GM12878 (cell line): ENCODE measurements around the gene DDX56. TPM values are rescaled to one million over a fixed set of nuclear protein-coding genes. Genes with fewer than 3 reads are reported as not detected.

Experiments
- ATAC-seq: fragments of 200-7000 bp; cut with Tn5 transposase; 3 replicates; pipeline ENCODE4 v1.9.1; 2020; ENCODE audit warnings: mild to moderate bottlenecking, moderate library complexity
- BruUV-seq: library from RNA; stranded (reverse); fragments of 400-500 nt; replicated peaks from 2 replicates; lab custom pipeline; 2021; lab: Mats Ljungman, UMichigan
- CTCF ChIA-PET: fragments of 300-600 bp; sonication (Branson Sonifier 250); formaldehyde crosslinking; extraction: SDS; loops from one replicate; lab custom pipeline; 2021; ENCODE audit warnings: inconsistent platforms; lab: Yijun Ruan, JAX
- POLR2A ChIA-PET: fragments of 350-600 bp; formaldehyde crosslinking; extraction: SDS; loops from one replicate; lab custom pipeline; 2021; ENCODE audit warnings: inconsistent platforms; lab: Charles Lee
- RAD21 ChIA-PET: fragments of 300-600 bp; sonication (Branson Sonifier 250); formaldehyde crosslinking; loops from one replicate; lab custom pipeline; 2023; ENCODE audit warnings: antibody characterized with exemption; ENCODE audit not compliant: unreplicated experiment; lab: Charles Lee
- SMC1A ChIA-PET: fragments of 300-600 bp; sonication (Branson Sonifier 250); formaldehyde crosslinking; loops from one replicate; lab custom pipeline; 2023; ENCODE audit not compliant: unreplicated experiment, uncharacterized antibody; lab: Charles Lee
- DNase-seq: peaks from one replicate; pipeline ENCODE4 v3.0.0-alpha.2; 2011; ENCODE audit warnings: low read depth, low spot score
- FAIRE-seq: peaks from 3 replicates; lab custom pipeline; 2011; peaks lifted over from hg19 to GRCh38; lab: Jason Lieb, UNC
- H2AFZ ChIP-seq: 2 replicates; pipeline ENCODE4 v1.6.0; 2011; ENCODE audit warnings: low read depth, low read length, control low read depth; ENCODE audit not compliant: control insufficient read depth
- H3K27ac ChIP-seq: 2 replicates; pipeline ENCODE4 v1.5.1; 2011; ENCODE audit warnings: control low read depth; ENCODE audit not compliant: control insufficient read depth, insufficient read depth
- H3K27me3 ChIP-seq, 2 experiments: replicated peaks in 1 of 2; 2 replicates each; pipeline versions ENCODE4 v1.6.0 to v1.6.1; 2011; ENCODE audit warnings: low read length in 1 of 2; ENCODE audit not compliant: control insufficient read depth in 2 of 2, insufficient read depth in 2 of 2
- H3K36me3 ChIP-seq, 2 experiments: 2 replicates each; pipeline ENCODE4 v1.5.1; 2011; ENCODE audit warnings: low read length in 1 of 2; ENCODE audit not compliant: control insufficient read depth in 2 of 2, insufficient read depth in 2 of 2
- H3K4me1 ChIP-seq: 2 replicates; pipeline ENCODE4 v1.6.1; 2011; ENCODE audit warnings: mild to moderate bottlenecking, low read length, moderate library complexity, mixed read lengths; ENCODE audit not compliant: control insufficient read depth, insufficient read depth
- H3K4me2 ChIP-seq: 2 replicates; pipeline ENCODE4 v1.6.0; 2011; ENCODE audit warnings: control low read depth; ENCODE audit not compliant: control insufficient read depth, insufficient read depth
- H3K4me3 ChIP-seq: fragments of 200-600 bp; sonication (generic); 2 replicates; pipeline ENCODE4 v1.5.1; 2016
- H3K79me2 ChIP-seq: 2 replicates; pipeline ENCODE4 v1.6.0; 2011; ENCODE audit warnings: low read length; ENCODE audit not compliant: control insufficient read depth, insufficient read depth
- H3K9ac ChIP-seq: 2 replicates; pipeline ENCODE4 v1.8.0; 2011; ENCODE audit warnings: low read length, control low read depth, mixed read lengths; ENCODE audit not compliant: control insufficient read depth, insufficient read depth
- H3K9me3 ChIP-seq: replicated peaks from 3 replicates; pipeline ENCODE4 v1.5.1; 2011; ENCODE audit warnings: mild to moderate bottlenecking, low read length; ENCODE audit not compliant: control insufficient read depth, insufficient read depth
- H4K20me1 ChIP-seq: 2 replicates; pipeline ENCODE4 v1.6.0; 2011; ENCODE audit not compliant: control insufficient read depth, insufficient read depth
- CEBPB ChIP-seq, 2 experiments: fragments of 150-350 bp in 1 of 2; IDR thresholded peaks; 2 replicates each; pipeline ENCODE4 v1.6.1; 2012 to 2014; ENCODE audit warnings: low read depth in 2 of 2, low read length in 2 of 2, borderline replicate concordance in 1 of 2, inconsistent platforms in 1 of 2
- CHD2 ChIP-seq: IDR thresholded peaks from 2 replicates; pipeline ENCODE4 v1.6.1; 2011; ENCODE audit warnings: low read depth, low read length, improper control_type of control experiment, borderline replicate concordance
- CTCF ChIP-seq, 3 experiments: IDR thresholded peaks in 2 of 3; conservative IDR thresholded peaks in 1 of 3; 2 replicates each; pipeline ENCODE4 v1.5.1; 2011; ENCODE audit warnings: low read depth in 3 of 3, low read length in 3 of 3, mild to moderate bottlenecking in 3 of 3, control low read depth in 2 of 3, moderate library complexity in 2 of 3, inconsistent platforms in 1 of 3, mixed read lengths in 1 of 3; ENCODE audit not compliant: control insufficient read depth in 2 of 3, insufficient read depth in 1 of 3; ENCODE audit errors: extremely low read depth in 1 of 3
- E4F1 ChIP-seq: fragments of 450-650 bp; IDR thresholded peaks from 2 replicates; pipeline ENCODE4 v1.6.1; 2018; ENCODE audit warnings: borderline replicate concordance, mild to moderate bottlenecking; ENCODE audit not compliant: partially characterized antibody
- FOXK2 ChIP-seq: fragments of 450-650 bp; IDR thresholded peaks from 2 replicates; pipeline ENCODE4 v1.6.1; 2017; ENCODE audit warnings: mild to moderate bottlenecking, moderate library complexity
- FOXM1 ChIP-seq: IDR thresholded peaks from 2 replicates; pipeline ENCODE4 v1.6.1; 2012; ENCODE audit warnings: low read depth, mild to moderate bottlenecking, inconsistent platforms, low read length, moderate library complexity
- MYB ChIP-seq: fragments of 150-350 bp; IDR thresholded peaks from 2 replicates; pipeline ENCODE4 v1.6.1; 2014; ENCODE audit warnings: mild to moderate bottlenecking, low read depth, low read length, borderline replicate concordance
- RAD51 ChIP-seq: fragments of 450-650 bp; IDR thresholded peaks from 2 replicates; pipeline ENCODE4 v1.6.1; 2016; ENCODE audit warnings: moderate library complexity, mild to moderate bottlenecking, inconsistent platforms
- SMAD5 ChIP-seq: IDR thresholded peaks from 2 replicates; pipeline ENCODE4 v1.6.1; 2016; ENCODE audit warnings: antibody characterized with exemption, low read depth
- YY1 ChIP-seq: IDR thresholded peaks from 2 replicates; pipeline ENCODE4 v1.6.1; 2011; ENCODE audit warnings: low read depth, mild to moderate bottlenecking, low read length
- ZBTB40 ChIP-seq: fragments of 450-650 bp; IDR thresholded peaks from 2 replicates; pipeline ENCODE4 v1.6.1; 2016; ENCODE audit warnings: mild to moderate bottlenecking, moderate library complexity, borderline replicate concordance
- WGBS: methylation state at CpG from one replicate; pipeline ENCODE4 v1.1.6; 2016; ENCODE audit warnings: low lambda C conversion rate; ENCODE audit not compliant: insufficient replicate concordance, insufficient coverage; ENCODE audit errors: missing lambda C conversion rate; 5-methylcytosine and 5-hydroxymethylcytosine counted together
- in situ Hi-C: fragments of 300-500 bp; cut with MboI; formaldehyde crosslinking; loops from 9 replicates; pipeline ENCODE4 v1.14.3; 2018; ENCODE audit warnings: mixed read lengths
- intact Hi-C: fragments of 100-400 bp; cut with micrococcal nuclease; formaldehyde crosslinking; loops from one replicate; pipeline ENCODE4 v1.14.2; 2022; ENCODE audit not compliant: unreplicated experiment
- polyA plus RNA-seq, 11 experiments: library from polyadenylated mRNA; depleted of rRNA in 4 of 11; unstranded in 6 of 11; stranded (reverse) in 5 of 11; fragments of >200 nt; fragmentation: Nextera tagmentation in 4 of 11; fragmentation: Illumina TruSeq in 1 of 11; extraction: Ambion mirVana in 4 of 11; extraction: Trizol in 1 of 11; gene quantifications; 1 replicate in 1 of 11; 2 replicates in 10 of 11; pipeline versions ENCODE4 v1.2.1 to v1.2.3, GENCODE V29; 2011 to 2016; ENCODE audit warnings: inconsistent platforms in 2 of 11, missing spikeins in 2 of 11, low read depth in 1 of 11
- total RNA-seq, 4 experiments: library from RNA; depleted of rRNA in 3 of 4; stranded (reverse); fragments of >200 nt in 3 of 4; fragmentation: Illumina TruSeq in 1 of 4; extraction: Trizol in 1 of 4; gene quantifications; 2 replicates each; pipeline versions ENCODE4 v1.2.1 to v1.2.3, GENCODE V29; 2013 to 2021

DDX56 gene
- total and polyA plus RNA-seq, 10 of the 15 experiments (the other 5 are each of a cell fraction or from before 2014, with no cell fraction given): 19.8 to 136 (median 81.3) TPM

- H3K4me1 ChIP-seq: no peaks in the 10 kb centered on the region
- no peaks in the 10 kb centered on the region for H4K20me1 ChIP-seq
- no peak overlapping the region for H3K4me2 ChIP-seq
- H2AFZ ChIP-seq: no peak overlapping the region
- no peak overlapping the region for H3K27ac ChIP-seq
- H3K9ac ChIP-seq: no peak overlapping the region
- TF ChIP-seq YY1: no peak
- TF ChIP-seq FOXK2: no peak
- TF ChIP-seq SMAD5: no peak
- no peak for TF ChIP-seq RAD51
- TF ChIP-seq FOXM1: no peak
- no peak for TF ChIP-seq ZBTB40
- TF ChIP-seq CHD2: no peak
- TF ChIP-seq CTCF (IDR thresholded peaks at IDR 0.05 in 2 of 3, conservative IDR thresholded peaks at IDR 0.05 in 1 of 3; ENCODE audit: control insufficient read depth in 2 of 3, extremely low read depth in 1 of 3, insufficient read depth in 1 of 3, low read depth in 3 of 3, low read length in 3 of 3): no peak
- TF ChIP-seq CEBPB (IDR thresholded peaks at IDR 0.05; ENCODE audit: borderline replicate concordance in 1 of 2, low read depth in 2 of 2, low read length in 2 of 2): no peak
- TF ChIP-seq MYB: no peak
- no peak for TF ChIP-seq E4F1
- no peak for ATAC-seq
- BruUV-seq: no TSS peak
- no peaks in the 10 kb centered on the region for H3K36me3 ChIP-seq
- no peak overlapping the region for H3K4me3 ChIP-seq
- intact Hi-C loops (no loop called here), in situ Hi-C loops (no loop called here)
- POLR2A ChIA-PET: no interaction called here
- no peaks in the 10 kb centered on the region; a peak in 2 of 4 replicates for H3K27me3 ChIP-seq
- 33% methylated on average over 3 of the region's 3 CpGs for WGBS
- no peaks in the 10 kb centered on the region for H3K79me2 ChIP-seq
- RAD21 ChIA-PET: interaction anchor here (2.0 kb wide), 1 partner anchor 17 kb away, joined by 4 read pairs; no protein-coding TSS in a partner anchor
- H3K9me3 ChIP-seq: no peaks in the 10 kb centered on the region
- CTCF ChIA-PET: interaction anchor here (0.7 to 2.1 kb wide), 5 partner anchors 9 to 595 kb away, joined by 3 to 12 read pairs (median 5); no protein-coding TSS in a partner anchor
- SMC1A ChIA-PET: no interaction called here
- FAIRE-seq: no peak
- DNase-seq: no peak
Observed at GRCh38 chr7:44548893-44549292, 24.8 kb downstream of the DDX56 start.
